Kidney capillary endothelial cell (primary cell): Measurements from ENCODE around the gene CDC42.

Source experiments
- DNase-seq: peaks from one replicate; pipeline ENCODE4 v3.0.0-alpha.2; 2018; ENCODE audit warnings: low spot score

Gene CDC42

DNA sequence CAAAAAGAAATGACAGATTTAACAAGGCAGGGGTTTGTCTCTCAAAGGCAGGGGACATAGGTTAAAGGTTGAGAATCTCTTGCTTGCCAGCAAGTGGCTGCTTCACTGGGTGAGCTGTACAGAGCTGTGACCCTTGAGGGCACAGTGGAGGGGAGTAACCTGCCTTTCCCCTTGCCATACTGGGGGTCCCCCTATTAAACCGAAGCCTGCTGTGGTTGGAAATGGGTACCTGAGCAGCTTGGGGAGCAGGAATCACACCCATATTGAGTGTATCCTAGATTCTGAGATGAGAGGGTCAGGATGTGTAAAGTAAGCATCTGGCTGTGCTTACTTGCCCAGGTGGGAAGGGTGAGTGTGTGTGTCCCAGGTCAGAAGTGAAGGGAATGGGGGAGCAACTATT lies 58.6 kb downstream of the CDC42 start:
- DNase-seq = no peak

DNA sequence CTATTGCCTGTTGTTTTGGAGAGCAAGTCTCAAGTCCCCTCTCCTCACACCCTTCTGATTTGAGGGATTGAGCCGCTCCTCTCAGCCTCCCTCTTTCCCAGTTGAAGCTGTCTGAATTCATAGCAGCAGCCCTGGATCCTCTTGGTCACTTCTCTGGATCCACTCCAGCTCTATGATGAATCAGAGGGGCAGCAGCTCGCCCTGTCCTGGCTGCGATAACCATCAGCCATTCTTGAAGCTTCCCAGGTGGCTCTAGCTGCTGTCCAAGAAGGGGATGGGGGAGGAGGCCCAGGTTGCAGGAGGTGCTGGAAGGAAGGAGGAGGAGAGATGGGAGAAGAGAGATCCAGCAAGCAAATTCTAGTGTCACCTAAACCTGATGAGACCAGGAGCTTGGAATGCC lies 59.1 kb downstream of the CDC42 start:
- no peak for DNase-seq

DNA sequence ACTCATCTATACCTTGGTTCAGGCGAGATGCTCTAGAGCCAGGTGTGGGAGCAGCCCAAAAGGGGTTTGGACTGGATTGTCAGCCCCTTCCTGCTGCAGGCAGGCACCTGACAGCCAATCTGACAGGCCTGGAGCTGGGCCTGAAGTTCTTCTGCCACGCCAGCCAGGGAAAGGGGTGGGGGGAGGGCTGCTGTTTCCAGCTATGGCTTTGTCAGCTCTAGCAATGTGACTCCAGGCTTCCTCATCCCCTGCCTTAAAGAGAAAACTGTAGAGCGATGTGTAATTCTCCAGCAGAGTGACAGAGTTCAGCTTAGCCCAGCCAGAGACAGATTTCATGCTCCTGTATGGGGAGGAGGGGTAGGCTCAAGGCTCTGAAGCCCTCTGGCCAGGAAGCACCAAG lies 60.0 kb downstream of the CDC42 start:
- DNase-seq = no peak

DNA sequence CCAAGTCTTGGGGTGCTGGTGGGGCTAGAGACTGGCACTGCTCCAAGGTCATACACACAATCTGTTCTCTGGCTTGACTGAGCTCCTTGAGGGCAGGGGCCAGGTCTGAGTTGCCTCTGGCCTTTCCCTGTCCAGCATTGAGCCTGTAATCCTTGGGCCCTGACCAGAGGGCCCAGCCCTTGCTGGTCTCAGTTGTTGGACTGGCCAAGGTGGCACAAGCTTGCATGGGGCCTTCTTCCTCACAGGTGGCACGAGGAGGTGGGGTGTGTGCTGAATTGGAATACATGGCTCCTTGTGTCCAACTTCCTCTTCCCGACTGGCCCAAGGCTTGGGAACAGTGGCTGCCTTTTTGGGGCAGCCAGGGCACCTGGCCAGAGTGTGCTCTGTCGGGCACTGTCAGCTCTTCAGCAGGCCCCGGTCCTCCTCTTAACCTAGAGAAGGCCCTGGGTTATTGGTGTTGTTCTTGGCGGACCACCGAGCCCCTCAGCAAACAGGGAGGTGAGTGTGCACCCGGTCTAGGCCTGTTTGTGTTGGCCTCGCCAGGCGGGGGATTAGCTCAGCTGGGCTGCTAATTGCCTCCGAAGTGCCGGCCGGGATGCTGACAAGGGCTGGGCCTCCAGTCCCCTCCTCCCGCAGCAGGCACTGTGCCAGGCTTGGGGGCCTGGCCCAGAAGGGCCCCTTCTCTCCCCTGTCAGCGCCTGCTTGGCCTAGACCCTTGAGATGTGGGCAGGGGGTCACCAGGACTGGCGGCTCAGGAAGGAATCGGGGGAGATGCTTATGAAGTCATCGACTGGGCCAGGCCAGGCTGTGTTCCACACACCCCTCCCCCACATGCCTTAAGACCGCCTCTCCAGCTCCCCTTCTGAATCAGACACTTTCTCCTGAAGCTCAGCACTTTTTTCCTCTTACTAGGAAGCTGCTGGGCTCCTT lies 61.8 kb downstream of the CDC42 start:
- DNase-seq = peak; percentile 38

DNA sequence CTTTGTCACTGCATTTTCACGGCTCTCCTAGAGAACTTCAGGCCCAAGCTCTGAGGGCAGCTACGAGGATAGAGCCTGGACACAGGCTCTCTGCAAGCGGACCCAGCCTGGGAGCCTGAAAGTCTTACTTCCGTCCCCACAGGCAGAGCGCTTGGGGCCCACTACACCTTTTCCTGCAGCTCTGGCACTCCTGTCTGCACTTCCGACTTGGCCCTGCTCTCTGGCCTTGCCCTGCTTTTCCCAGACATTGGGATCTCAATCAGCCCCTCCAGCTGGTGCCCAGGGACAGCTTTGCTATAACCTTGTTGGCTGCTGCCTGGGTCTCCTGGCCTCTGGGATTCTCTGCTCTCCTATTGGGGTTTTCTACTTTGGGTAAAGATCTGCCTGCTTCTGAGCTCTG lies 62.8 kb downstream of the CDC42 start:
- no peak for DNase-seq

DNA sequence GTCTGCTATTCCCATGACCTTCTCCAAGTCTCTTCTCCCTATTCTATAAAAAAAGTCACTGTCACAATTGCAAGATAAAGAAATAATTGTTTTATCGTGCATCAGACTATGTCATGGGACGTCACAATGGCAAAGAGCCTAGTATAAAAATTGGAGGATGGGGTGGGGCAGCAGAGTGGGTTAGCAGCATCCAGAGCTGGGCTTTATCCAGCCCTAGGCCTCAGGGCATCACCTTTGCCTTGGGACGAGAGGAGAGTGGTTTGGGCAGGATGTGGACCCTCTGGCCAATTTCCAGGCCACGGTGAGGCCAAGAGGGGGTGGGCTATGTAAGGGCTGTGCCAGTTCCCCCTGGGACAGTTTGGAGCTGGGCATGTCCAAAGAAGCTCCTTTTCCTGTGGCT lies 64.7 kb downstream of the CDC42 start:
- no peak for DNase-seq

DNA sequence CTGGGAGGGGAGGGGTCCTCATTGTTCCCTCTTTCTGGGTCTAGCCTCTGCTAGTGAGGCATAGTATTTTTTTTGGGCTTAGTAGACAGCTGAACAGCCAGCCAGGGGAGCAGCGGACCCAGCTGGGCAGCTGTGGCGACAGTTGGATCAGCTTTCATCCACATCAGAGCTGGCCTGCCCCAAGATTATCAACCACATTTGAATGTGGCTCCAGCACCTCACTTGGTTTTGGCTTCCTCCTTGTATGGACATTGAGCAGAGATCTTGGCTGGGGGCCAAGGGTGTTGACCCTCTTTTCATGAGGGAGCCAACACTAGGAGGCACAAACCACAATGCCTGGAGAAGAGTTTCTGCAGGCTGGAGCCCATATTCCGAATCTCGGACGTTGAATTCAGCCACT lies 65.3 kb downstream of the CDC42 start:
- no peak for DNase-seq

DNA sequence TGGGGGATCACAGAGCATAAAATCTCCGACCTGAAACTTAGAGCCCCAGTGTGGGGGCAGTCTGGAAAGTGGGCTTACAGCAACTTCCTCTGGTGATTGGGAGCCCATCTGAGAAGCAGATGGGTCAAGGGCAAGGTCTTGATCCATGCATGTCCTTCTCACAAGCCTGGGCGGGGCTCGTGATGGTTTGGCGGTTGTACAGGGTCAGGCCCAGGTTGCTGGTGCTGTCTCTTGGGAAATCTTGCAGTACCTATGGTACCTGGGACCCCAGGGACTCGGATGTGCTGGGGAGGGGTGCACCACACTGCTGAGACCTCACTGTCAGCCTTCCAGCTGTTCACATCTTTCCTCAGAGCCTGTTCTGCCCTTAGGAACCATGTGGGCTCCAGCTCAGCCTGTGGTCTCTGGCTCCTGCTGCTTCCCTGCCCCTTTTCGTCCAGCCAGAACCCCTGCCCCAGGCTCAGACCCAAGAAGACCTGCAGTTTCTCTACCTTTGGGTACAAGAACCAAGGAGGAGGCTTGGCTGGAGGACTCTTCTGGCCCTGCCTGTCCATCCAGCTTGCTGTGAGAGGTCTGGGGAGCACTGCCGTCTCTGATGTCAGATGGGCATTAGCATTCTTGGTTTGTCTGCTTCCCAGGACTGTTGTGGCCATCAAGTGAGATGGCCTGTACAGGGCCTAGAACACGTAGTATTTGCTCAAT lies 65.9 kb downstream of the CDC42 start:
- DNase-seq = no peak

DNA sequence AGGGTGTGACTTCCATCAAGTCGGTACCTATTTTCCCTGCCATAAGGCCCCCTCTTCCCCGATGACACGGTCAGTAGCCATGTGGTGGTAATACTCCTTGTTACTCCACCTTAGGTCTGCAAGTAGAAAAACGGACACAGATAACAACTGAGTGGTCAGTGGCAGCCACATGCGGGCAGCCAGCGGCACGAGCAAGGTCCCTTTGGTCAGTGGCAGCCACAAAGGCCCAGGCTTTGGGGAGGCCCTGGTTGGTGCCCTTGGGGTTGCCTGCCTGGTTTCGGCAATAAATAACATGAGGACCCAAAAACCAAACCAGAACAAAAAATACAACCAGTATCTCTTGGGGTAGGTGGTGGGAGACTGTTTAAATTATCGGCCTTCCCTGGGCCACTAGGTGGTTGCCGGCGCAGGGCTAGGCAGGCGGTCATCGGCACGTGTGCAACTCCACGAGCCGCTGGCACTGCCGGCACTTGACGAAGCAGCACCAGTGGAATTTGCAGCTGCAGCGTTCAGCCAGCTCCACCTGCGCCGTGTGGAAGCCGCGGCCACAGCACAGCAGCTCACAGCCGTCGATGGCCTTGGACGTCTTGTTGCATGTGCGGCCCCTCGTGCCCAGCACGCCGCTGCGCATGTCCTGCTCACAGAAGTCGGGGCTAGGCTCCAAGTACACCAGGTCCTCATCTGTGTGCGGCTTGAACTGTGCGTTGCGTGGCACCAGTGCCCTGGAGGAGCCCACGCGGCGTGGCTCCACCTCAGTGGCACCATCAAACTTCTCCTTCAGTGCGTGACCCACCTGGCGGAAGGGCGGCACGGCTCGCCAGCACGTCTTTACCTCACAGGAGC lies 67.3 kb downstream of the CDC42 start:
- no peak for DNase-seq

DNA sequence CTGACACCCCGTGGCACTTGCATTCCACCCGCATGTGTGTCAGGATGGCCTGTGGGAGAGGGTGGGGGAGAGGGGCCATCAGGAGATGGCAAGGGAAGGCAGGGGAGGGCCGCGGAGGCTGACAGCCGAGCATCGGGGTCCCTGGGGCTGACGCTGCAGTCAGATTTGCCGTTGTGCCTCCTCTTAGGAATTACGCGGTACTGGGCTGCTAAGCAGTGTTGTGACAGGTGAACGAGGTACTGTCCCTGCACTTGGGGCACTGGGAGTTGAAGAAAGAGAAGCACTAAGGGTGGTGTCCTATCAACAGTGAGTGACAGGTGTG lies 67.9 kb downstream of the CDC42 start:
- no peak for DNase-seq

DNA sequence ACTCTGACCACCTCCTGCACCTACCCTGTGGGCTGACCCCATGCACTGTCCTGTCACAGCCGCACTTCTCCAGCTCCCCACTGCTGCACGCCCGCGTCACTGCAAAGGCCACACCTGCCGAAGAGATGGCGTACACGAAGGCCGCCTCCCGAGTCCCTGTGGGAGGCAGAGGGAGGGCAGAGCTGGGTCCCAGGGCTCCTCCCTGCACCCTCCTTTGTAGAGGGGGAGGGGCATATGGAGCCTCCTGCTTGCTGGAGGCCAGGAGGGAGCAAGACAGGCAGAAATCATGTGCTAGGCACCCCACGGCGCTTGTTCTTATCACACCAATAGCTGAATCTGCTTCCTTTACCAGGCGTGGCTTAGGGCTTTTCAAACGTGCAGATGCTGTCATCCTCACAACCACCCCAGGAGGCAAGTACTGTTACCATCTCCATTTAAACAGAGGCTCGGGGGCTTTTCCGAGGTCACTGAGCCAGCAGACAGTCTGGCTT lies 69.0 kb downstream of the CDC42 start:
- no peak for DNase-seq

DNA sequence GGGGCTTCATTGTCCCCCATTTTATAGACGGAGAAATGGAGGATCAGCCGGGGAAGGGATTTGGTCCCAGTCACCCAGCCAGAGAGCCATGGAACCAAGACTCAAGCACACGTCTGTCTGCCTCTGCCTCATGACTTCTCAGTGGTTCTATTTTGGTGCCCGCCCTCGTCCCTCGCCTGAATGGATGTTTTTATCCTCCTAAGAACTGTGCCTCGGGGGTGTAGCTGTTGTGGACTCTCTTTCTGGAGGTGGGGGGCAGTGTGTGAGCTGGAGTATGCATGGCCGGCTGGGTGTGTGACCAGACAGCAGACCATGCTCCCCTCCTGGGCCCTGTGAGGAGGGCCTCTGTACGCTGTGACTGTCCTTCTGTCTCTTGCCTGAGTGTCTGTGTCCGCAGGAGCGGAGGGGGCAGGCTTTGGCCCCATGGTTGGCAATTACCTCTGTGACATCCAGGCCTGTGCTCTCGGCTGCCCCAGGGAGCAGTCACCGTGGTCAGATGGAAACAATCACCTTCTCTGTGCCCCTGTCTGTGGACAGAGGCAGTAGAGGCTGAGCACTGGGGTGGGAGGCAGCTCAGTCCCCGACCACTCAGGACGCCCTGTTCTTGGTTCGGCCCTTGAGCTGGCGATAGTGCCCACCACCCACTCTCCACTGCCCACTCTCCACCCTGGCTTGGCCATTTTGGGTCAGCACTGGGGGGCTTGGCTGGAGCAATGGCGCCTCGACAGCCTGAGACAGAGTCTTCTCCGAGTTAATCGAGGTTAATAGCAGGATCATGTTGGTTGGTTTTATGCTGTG lies 70.0 kb downstream of the CDC42 start:
- no peak for DNase-seq

DNA sequence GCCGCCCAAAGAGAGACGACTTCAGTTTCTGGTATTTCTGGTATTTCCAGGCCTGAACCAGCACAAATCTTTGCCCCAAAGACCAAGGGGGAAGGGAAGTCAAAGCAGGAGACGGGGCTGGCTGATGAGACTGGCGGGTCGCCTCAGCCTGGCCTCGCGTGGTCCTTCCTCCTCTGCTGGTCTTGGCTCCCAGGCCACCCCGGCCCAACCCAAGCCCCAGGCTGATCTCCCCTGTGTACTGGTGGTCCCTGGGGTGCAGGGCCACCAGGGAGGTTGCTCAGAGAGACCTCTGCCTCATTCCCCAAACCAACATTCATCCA lies 70.5 kb downstream of the CDC42 start:
- DNase-seq = no peak

DNA sequence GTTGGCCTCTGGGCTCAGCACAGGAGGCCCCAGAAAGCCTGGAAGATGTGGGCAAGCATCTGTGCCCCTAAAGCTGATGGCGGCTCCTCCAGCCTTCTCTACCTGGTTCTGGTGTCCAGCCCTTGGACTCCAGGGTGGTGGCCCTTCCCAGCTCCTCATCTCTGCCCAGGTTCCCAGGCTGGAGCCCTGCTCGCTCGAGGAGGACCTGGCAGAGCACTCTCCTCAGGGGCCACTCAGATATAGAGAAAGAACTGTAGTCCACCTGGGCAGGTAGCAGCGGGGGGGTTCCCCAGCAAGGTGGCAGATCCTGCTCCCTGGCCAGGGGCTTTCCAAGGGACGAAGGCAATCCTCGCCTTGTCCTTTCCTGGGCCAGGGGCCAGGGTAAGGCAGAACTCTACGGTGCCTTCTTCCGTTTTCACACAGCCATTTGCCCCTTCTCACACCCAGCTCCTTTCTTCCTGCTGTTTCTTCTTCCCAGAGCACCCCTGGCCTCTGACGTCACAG lies 71.4 kb downstream of the CDC42 start:
- DNase-seq = no peak

DNA sequence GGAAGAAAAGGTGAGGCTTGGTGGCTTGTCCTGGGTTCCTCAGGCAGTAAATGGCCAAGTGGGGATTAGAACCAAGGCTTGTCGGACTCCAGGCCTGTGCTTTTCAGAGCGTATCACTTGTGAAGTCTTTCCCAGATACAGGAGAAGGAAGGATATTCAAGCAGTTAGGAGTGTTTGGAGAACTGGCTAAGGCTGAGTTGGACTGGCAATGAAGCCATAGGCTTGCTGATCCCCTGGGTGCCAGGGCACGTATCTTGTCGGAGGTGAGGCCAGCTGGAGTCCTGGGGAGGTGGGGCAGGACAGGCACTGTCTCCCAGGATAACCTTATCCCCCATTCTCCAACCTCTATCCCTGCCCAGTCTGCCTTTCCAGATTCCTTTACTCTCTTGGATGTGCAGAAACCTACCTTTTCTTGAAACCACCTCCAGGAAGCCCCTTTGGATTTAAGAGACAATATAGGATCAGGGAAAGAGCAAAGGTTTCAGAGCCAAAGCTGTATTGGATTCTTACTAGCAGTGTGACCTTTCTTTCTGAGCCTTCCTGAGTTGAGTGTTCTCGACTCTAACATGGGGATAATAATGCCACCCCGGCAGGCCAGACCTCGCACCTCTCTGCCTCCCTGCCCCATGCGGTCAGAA lies 72.2 kb downstream of the CDC42 start:
- no peak for DNase-seq

DNA sequence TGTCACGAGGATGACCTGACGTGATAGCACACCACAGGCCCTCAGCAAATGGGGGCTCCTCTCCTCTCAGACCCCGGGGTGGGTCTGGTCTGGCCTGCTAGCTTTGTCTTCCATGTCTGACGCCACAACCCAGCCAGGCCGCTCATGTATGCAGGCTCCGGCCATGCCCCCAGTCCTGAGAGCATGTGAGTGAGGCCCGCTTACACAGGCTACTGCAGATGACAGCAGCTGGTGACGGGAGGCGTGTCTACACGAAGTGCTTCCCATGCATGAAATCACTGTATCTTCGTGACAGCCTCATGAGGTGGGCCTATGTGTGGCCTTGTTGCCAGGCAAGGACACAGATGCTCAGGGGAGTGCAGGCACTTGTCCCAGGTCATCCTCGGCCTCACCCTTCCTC lies 74.0 kb downstream of the CDC42 start:
- DNase-seq = no peak

DNA sequence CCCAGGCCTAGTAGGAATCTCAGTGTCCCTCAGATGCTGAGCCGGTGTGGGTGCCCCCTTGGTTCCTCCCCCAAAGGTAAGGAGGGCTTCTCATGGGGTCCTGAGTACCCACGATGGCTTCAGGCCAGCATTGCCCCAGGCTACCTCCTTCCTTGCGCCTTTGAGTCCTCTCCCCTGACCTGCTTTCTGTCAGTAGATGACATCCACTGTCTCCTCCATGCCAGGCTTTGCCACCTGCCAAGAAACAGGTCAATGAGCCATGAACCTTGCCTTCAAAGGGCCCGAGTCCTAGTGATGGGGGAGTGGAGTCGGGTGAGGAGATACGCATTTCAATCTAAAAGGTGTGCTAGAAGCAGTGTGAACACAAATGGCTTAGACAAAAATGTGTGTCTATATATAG lies 74.7 kb downstream of the CDC42 start:
- DNase-seq = no peak

DNA sequence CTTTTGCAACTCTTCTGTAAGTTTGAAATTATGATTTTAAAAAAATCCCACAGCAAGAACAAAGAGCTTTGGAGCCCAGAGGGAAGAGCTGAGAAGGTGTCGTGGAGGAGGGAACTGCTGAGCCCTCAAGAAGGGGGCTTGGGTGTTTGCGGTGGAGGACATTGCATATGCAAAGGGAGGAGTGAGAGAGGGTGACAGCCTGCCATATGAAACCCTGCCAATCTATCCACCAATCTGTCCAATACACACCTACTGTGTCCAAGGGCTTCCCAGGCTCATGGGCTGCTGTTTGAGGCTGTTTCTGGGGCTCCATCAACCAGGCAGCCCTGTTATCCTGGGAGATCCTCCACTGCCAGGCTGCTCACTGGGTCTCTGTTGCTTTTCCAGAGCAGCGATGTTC lies 75.2 kb downstream of the CDC42 start:
- no peak for DNase-seq

DNA sequence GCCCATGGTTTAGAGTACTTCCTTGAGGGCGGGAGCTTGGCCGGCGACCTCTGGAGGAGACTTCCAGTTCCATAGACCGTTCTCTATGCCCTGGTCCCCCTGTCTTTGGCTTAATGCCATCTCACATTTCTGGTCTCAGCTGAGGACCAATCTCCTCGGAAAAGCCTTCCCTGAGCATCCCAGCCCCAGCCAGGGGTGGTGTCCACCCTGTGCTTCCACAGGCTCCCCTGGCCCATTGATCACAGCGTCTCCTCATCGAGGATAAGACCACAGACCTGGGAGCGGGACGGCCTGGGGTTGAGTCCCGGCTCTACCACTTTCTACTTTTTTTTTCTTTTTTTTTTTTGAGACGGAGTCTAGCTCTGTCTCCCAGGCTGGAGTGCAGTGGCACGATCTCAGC lies 75.9 kb downstream of the CDC42 start:
- no peak for DNase-seq

DNA sequence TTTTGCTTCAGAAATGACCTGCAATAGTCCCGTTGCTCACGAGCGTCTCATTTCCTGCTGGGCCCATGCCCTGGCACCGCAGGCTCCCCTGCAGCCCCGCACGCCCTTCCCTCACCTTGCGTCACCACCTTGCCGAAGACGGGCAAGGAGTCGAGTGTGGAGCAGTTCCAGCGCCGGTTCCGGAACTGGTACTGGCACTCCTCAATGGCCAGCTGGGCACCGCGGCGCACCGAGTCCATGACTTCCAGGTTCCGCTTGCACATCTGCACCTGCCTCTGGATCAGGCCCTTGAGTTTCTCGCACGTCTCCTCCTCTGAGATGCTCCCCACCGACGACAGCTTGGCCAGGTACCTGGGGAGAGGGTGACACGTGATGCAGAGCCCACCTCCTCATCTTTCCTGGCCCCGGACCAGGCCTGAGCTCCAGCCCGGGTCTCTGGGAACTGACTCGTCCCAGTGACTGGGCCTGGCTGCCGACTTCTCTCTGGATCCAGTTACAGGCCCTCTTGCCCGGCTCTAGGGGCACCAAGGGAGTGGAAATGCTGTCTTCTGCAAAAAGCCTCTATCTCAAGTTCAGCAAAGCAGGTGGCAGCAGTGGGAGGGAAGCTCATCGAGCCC lies 77.1 kb downstream of the CDC42 start:
- DNase-seq = no peak

DNA sequence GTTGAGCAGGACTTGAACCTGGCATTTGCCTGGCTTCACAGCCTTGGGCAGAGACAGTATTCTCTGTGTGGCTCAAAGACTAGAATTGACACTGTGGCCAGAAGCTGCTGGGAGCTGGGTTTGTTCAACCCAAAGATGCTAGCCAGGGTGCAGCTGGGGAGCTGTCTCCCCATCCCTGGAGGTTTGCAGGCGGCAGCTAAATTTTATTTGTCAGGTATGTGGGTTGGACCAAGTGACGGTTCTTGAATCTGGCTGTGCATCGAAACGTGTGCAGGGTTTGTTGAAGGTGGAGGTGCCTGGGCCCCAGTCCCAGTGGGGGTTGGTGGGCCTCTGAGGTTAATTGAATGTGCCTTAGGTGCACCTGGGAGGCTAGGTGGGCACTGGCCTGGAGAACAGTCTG lies 78.6 kb downstream of the CDC42 start:
- no peak for DNase-seq
